HEK293T (cell line): ENCODE measurements around the gene HOXB5.

Source experiments
- CTCF ChIA-PET: fragments of 350-600 bp; formaldehyde crosslinking; extraction: SDS; loops from one replicate; lab custom pipeline; 2021; ENCODE audit warnings: antibody characterized with exemption, inconsistent platforms; lab: Yijun Ruan, JAX
- POLR2A ChIA-PET: fragments of 350-600 bp; formaldehyde crosslinking; extraction: SDS; loops from one replicate; lab custom pipeline; 2020; ENCODE audit warnings: antibody characterized with exemption, inconsistent platforms; lab: Yijun Ruan, JAX
- DNase-seq: peaks from one replicate; pipeline ENCODE4 v3.0.0; 2012; ENCODE audit warnings: mixed read lengths; ENCODE audit errors: extremely low spot score
- ARNT ChIP-seq: fragments of 450-650 bp; IDR thresholded peaks from 2 replicates; pipeline ENCODE4 v1.6.1; 2017; ENCODE audit warnings: mild to moderate bottlenecking
- BHLHE40 ChIP-seq: fragments of 450-650 bp; IDR thresholded peaks from 2 replicates; pipeline ENCODE4 v1.6.1; 2016; ENCODE audit warnings: mild to moderate bottlenecking, moderate library complexity, borderline replicate concordance
- CTBP1 ChIP-seq: fragments of 450-650 bp; IDR thresholded peaks from 2 replicates; pipeline ENCODE4 v1.6.1; 2016; ENCODE audit warnings: borderline replicate concordance
- ELF4 ChIP-seq: fragments of 450-650 bp; IDR thresholded peaks from 2 replicates; pipeline ENCODE4 v1.6.1; 2017; ENCODE audit warnings: antibody characterized with exemption
- FOXA1 ChIP-seq: fragments of 450-650 bp; IDR thresholded peaks from 2 replicates; pipeline ENCODE4 v1.6.1; 2016; ENCODE audit warnings: mild to moderate bottlenecking
- FOXK2 ChIP-seq: fragments of 450-650 bp; IDR thresholded peaks from 2 replicates; pipeline ENCODE4 v1.6.1; 2016; ENCODE audit warnings: mild to moderate bottlenecking
- FOXM1 ChIP-seq: fragments of 450-650 bp; IDR thresholded peaks from 2 replicates; pipeline ENCODE4 v1.6.1; 2017; ENCODE audit warnings: mild to moderate bottlenecking, borderline replicate concordance
- HDGF ChIP-seq: fragments of 450-650 bp; IDR thresholded peaks from 2 replicates; pipeline ENCODE4 v1.6.1; 2017; ENCODE audit warnings: antibody characterized with exemption, borderline replicate concordance
- L3MBTL2 ChIP-seq: fragments of 450-650 bp; conservative IDR thresholded peaks from 2 replicates; pipeline ENCODE4 v1.6.1; 2016; ENCODE audit warnings: mild to moderate bottlenecking
- LEF1 ChIP-seq: fragments of 450-650 bp; IDR thresholded peaks from 2 replicates; pipeline ENCODE4 v1.6.1; 2017; ENCODE audit warnings: mild to moderate bottlenecking, borderline replicate concordance
- NFRKB ChIP-seq: fragments of 450-650 bp; IDR thresholded peaks from 2 replicates; pipeline ENCODE4 v1.6.1; 2016; ENCODE audit warnings: mild to moderate bottlenecking, moderate library complexity
- SP1 ChIP-seq: fragments of 450-650 bp; IDR thresholded peaks from 2 replicates; pipeline ENCODE4 v1.6.1; 2017
- SUZ12 ChIP-seq: fragments of 450-650 bp; IDR thresholded peaks from 2 replicates; pipeline ENCODE4 v1.6.1; 2016; ENCODE audit warnings: mild to moderate bottlenecking
- TARDBP ChIP-seq: fragments of 450-650 bp; IDR thresholded peaks from 2 replicates; pipeline ENCODE4 v1.6.1; 2016
- ZNF384 ChIP-seq: fragments of 450-650 bp; IDR thresholded peaks from 2 replicates; pipeline ENCODE4 v1.6.1; 2016
- TF ChIP-seq, protein P1 (sequence below): fragments of 450-650 bp; IDR thresholded peaks from 2 replicates; pipeline ENCODE4 v1.6.1; 2016

Gene HOXB5

DNA sequence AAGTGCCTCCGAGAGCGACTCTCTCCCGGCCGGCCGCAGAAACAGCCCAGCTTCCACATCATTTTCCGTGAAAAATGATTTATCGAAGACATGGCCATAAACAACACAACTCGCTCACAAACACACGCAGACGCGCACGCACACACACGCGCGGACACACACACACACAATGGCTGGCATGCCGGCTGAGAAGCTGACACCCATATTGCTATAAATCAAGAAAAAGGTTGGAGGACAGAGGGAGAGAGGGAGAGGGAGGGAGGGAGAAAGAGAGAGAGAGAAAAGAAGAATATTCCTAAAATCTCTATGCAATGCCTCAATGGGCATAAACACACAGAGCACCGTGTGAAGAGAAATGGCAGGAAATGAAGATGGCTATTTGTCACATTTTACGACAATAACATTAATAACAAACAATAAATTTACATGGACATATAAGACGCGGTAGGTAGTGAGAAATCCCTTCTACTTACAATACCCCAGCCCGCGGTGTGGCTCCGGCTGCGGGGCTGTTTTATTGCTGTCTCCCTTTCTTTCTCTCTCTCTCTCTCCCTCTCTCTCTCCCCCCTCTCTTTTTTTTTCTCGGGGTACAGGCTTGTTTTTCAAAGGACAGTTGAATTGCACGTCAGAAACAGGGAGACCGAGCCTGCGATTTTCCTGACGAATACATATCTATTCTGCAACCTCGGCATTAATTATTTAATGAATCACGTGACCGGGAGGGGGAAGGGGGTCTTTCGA lies 24.9 kb downstream of the HOXB5 start:
- ChIA-PET CTCF (interaction anchor here (0.5 to 1.2 kb wide), 4 partner anchors 14 to 685 kb away, joined by 3 to 5 read pairs (median 3); no protein-coding TSS in a partner anchor), POLR2A (interaction anchor here (0.8 to 3.0 kb wide), 4 partner anchors 11 to 20 kb away, joined by 3 to 12 read pairs (median 8); no protein-coding TSS in a partner anchor)
- no peak for TF ChIP-seq HDGF
- no peak for TF ChIP-seq ELF4
- TF ChIP-seq ARNT, result peak; percentile 93
- TF ChIP-seq SUZ12, result no peak
- TF ChIP-seq, protein P1, sequence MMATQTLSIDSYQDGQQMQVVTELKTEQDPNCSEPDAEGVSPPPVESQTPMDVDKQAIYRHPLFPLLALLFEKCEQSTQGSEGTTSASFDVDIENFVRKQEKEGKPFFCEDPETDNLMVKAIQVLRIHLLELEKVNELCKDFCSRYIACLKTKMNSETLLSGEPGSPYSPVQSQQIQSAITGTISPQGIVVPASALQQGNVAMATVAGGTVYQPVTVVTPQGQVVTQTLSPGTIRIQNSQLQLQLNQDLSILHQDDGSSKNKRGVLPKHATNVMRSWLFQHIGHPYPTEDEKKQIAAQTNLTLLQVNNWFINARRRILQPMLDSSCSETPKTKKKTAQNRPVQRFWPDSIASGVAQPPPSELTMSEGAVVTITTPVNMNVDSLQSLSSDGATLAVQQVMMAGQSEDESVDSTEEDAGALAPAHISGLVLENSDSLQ, result peak; percentile 99
- peak; percentile 26; the same call in 1 of the 2 replicates for TF ChIP-seq TARDBP
- TF ChIP-seq LEF1, result no peak; the same call in 1 of the 2 replicates
- no peak for TF ChIP-seq FOXM1
- no peak for TF ChIP-seq SP1
- TF ChIP-seq L3MBTL2, result no peak
- TF ChIP-seq CTBP1, result peak; percentile 98
- TF ChIP-seq FOXA1, result no peak
- TF ChIP-seq FOXK2, result no peak
- no peak for TF ChIP-seq ZNF384
- TF ChIP-seq BHLHE40, result no peak
- no peak for TF ChIP-seq NFRKB
- no peak for DNase-seq

GRCh38 chr17:48567646-48568354 lies 25.8 kb downstream of the HOXB5 start:
- CTCF ChIA-PET, result interaction anchor here (0.5 to 1.8 kb wide), 4 partner anchors 13 to 686 kb away, joined by 3 to 8 read pairs (median 3); no protein-coding TSS in a partner anchor
- POLR2A ChIA-PET, result interaction anchor here (0.8 to 3.0 kb wide), 5 partner anchors 9 to 21 kb away, joined by 3 to 12 read pairs (median 5); no protein-coding TSS in a partner anchor
- DNase-seq, result no peak
- TF ChIP-seq TARDBP (no peak), BHLHE40 (no peak)

DNA sequence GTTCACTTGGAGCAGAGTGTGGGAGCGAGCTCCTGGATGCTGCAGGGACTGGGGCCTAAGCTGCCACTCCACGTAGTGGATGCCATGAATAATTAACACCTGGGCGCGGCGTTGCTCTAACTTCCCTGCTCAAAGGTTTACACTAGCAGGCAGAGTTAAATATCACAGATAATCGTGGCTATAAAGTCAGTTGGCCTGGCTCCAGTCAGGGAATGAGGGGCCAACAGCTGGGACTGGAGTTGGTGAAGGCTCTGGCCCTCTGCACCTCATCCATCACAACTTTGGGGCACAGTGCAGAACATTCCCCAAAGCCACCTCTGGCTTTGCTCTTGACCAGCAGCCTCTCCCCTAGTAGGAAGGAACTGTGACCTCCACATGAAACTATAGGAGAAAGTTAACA lies 26.4 kb downstream of the HOXB5 start:
- ChIA-PET POLR2A (interaction anchor here (1.2 to 3.0 kb wide), 5 partner anchors 9 to 21 kb away, joined by 4 to 12 read pairs (median 5); no protein-coding TSS in a partner anchor), CTCF (interaction anchor here (1.2 to 1.8 kb wide), 2 partner anchors 20 to 66 kb away, joined by 3 to 8 read pairs; no protein-coding TSS in a partner anchor)
- TF ChIP-seq, protein P1, result peak; percentile 26; the same call in 1 of the 2 replicates
- TF ChIP-seq ELF4, result no peak
- no peak for TF ChIP-seq L3MBTL2
- TF ChIP-seq HDGF, result no peak
- no peak for TF ChIP-seq ARNT
- DNase-seq, result no peak

- POLR2A ChIA-PET, result interaction anchor here (1.2 to 3.0 kb wide), 5 partner anchors 9 to 22 kb away, joined by 4 to 12 read pairs (median 5); no protein-coding TSS in a partner anchor
- DNase-seq, result no peak
- CTCF ChIA-PET, result interaction anchor here (1.8 kb wide), 1 partner anchor 66 kb away, joined by 8 read pairs; no protein-coding TSS in a partner anchor
- TF ChIP-seq SP1, result no peak
- no peak for TF ChIP-seq ZNF384
- TF ChIP-seq ARNT, result no peak
- no peak for TF ChIP-seq TARDBP
- TF ChIP-seq L3MBTL2, result no peak
- TF ChIP-seq HDGF, result no peak
Measured at GRCh38 chr17:48566717-48567116, 26.9 kb downstream of the HOXB5 start.

DNA sequence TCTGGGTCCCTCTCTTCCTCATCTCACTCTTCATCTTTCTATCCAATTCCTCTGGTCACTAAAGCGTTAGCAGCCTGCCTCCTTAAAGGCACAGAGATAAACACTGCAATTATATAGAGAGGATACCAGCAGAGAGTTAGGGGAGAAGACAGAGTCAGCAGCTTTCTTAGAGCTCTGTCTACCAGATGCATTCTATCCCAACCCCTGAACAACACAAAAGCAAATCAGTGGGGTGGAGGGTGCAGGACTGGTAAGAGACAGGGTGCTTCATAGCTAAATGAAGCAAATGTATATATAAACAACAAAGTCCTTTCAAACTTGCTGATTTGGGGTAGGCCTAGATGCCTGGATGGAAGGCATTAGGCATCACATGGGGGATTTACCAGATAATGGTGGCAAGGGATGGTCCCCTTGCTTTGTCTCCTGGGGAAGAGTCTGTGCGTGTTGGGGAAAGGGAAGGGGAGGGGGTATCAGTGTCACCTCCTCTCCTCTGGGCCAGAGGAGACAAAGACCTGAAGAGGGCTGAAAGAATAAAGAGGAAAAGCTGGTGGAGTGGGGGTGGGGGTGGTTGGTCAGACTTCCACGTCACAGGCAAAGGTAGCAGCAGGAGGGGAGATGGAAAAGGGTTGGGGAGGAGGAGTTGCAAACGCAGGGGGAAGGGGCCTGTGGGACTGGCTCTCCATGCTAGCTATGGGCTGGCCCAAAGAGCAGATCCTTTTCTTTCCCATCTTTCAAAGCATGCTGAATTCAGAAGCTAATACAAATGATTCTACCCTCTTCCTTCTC lies 27.5 kb downstream of the HOXB5 start:
- DNase-seq, result no peak
- ChIA-PET POLR2A (interaction anchor here (1.2 to 3.0 kb wide), 5 partner anchors 9 to 22 kb away, joined by 4 to 12 read pairs (median 5); no protein-coding TSS in a partner anchor), CTCF (interaction anchor here (1.8 kb wide), 1 partner anchor 65 kb away, joined by 8 read pairs; no protein-coding TSS in a partner anchor)
- TF ChIP-seq ELF4 (no peak), LEF1 (no peak), FOXM1 (no peak), L3MBTL2 (no peak), BHLHE40 (no peak), SP1 (no peak), ZNF384 (no peak), FOXK2 (no peak), SUZ12 (no peak), TARDBP (no peak), FOXA1 (no peak)
- TF ChIP-seq, protein P1, result no peak
